Activated CD8-positive, alpha-beta memory T cell treated with anti-CD3 and anti-CD28 coated beads for 36 hours (primary cell): ENCODE measurements around the gene LTF. TPM values are rescaled to one million over a fixed set of nuclear protein-coding genes. Genes with fewer than 3 reads are reported as not detected.
"Not testable (repeated sequence)": the region's sequence is repeated elsewhere in the genome, so short reads cannot be mapped to it uniquely, and the experiment has no call there.

ENCODE experiments used
- CTCF ChIA-PET: fragments of 350-600 bp; sonication (Branson Sonifier 250); formaldehyde crosslinking; loops from one replicate; lab custom pipeline; 2021; ENCODE audit warnings: antibody characterized with exemption; lab: Charles Lee
- POLR2A ChIA-PET: fragments of 350-600 bp; sonication (Branson Sonifier 250); formaldehyde crosslinking; loops from one replicate; lab custom pipeline; 2021; ENCODE audit warnings: antibody characterized with exemption; lab: Charles Lee
- total RNA-seq, 2 experiments: library from RNA; stranded (reverse); gene quantifications; one replicate each; pipeline ENCODE4 v1.2.3, GENCODE V29; 2021

LTF gene
- not detected for total RNA-seq

DNA sequence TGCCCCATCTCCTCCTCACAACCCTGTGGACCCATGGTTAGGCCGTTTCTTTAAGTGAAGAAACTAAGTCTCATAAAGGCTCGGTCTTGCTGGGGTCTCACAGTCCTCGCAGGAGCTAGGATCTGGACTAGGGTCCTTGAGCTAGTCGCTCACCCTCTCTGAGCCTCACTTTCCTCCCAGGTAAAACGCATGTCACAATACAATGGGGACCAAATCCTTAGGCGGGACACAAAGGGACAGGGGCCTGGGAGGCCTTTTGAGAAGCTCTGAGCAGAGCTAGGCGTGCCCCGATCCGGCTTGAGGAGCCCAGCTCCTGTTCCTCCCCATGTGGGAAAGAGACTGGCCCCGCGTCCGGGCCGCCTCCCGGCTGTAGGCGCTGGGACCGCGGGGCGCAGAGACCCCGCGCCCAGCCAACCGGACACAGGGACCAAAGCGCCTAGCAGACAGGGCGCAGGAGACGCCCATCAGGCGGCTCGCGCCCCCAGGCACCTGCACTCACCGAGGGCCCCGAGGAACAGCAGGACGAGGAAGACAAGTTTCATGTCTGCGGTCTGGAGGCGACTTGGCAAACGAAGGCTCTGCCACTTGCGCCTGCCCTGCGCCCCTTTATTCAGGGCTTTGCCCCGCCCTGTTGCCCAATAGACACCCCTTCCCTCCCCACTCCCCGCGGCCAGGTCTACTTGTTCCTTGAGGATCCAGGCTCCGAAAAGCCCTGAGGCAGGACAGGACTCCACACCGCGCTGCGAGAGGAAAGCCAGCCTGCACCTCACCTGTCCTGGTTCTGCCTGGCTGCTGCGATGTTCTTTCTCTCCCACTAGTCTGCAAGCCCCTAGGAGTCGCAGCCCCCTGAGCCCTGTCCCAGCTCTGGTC is at the start of gene LTF:
TSS of gene LTF (minus strand) at position 580 of the 870 bp plus-strand sequence. CDS start at position 542, 38 bp downstream.
- CTCF ChIA-PET: interaction anchor here (1.1 kb wide), 1 partner anchor 19 kb away, joined by 4 read pairs; no protein-coding TSS in a partner anchor
- POLR2A ChIA-PET: no interaction called here

DNA sequence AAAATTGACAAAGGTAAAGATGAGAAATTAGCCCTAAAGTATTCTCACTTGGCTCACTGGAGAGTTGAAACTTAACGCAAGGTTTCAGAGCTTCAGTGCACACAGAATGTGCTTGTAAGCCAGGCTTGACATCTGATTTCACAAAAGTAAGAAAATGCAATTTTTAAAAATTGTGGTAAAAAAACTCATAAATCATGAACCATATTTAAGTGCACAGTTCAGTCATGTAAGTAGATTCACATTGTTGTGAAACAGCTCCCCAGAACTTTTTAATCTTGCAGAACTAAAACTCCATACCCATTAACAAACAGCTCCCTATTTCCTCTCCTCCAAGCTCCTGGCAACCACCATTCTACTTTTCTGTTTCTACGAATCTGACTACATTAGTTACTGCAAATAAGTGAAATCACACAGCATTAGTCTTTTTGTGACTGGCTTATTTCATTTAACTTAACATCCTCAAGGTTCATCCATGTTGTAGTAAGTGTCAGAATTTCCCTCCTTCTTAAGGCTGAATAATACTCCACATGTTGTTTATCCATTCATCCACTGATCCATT is 47.6 kb upstream of the LTF start:
- ChIA-PET CTCF (interaction anchor here (1.0 kb wide), 1 partner anchor 24 kb away, joined by 4 read pairs; no protein-coding TSS in a partner anchor), POLR2A (no interaction called here)

DNA sequence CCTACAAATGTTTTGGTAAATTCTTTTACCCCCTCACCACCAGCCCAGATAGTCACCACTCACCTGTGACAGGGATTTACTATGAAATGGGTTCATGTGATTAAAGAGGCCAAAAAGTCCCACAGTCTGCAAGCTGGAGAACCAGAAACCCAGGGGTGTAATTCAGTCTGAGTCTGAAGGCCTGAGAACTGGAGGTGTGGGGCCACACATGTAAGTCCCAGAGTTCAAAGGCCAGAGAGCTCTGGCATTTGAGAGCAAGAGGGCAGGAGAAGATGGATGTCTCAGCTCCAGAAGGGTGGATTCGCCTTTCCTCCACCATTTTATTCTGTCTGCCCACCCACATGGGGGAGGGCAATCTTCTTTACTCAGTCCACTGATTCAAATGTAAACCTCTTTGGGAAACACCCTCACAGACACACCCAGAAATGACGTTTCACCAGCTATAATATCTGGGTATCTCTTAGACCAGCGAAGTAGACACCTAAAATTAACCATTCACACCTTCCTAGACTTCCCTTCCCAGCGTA is 45.0 kb upstream of the LTF start:
- CTCF ChIA-PET: interaction anchor here (1.2 to 2.2 kb wide), 2 partner anchors 21 to 32 kb away, joined by 3 to 10 read pairs; no protein-coding TSS in a partner anchor
- POLR2A ChIA-PET: no interaction called here

DNA sequence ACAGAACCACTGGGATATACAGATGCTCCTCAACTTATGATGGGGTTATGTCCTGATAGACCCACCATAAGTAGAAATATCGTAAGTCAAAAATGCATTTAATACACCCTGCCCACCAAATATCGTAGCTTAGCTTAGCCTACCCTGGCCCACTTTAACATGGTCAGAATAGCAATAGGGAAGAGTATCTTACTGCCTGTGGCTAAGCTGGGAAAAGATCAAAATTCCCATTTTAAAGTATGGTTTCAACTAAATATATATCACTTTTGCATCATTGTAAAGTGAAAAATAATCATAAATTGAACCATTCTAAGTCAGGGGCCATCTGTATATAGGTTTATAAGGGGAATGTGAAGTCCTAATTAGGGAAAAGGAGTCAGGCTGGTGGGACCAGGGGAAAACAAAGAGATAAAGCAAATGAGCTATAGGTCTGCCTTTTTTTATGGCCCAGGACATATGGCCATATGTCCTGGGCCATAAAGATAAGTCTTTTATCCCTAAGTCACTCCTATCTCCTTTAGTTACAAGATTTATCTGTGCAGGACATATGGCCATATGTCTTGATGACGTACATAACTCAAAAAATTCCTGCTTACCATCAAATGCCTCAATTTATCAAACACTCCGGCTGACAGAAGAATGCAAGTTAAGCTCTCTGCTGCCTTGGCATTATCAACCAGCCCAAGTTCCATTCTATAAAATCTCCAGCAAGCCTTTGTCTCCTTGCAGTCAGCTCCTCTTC is 44.3 kb upstream of the LTF start:
- CTCF ChIA-PET: interaction anchor here (1.2 to 2.2 kb wide), 2 partner anchors 20 to 32 kb away, joined by 3 to 10 read pairs; no protein-coding TSS in a partner anchor
- POLR2A ChIA-PET: no interaction called here

DNA sequence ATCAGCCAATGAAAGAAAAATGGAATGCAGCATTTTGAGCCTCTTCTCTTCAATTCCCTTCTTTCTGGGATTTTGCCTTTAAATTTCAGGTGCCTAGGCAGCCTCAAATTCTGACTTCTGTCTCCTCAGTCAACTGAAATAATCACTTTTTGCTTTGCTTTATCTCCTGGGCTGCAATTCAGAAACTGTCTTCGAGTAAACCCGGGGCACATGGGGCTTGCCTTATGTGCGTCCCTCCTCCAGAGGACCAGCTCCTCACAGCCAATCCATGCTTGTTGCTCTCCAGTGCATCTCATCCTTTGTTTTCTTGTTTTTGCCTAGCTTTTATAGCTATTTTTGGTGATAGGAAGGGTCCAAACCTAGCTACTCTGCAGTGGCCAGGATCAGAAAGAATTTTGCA is 41.8 kb upstream of the LTF start:
- ChIA-PET POLR2A (no interaction called here), CTCF (no interaction called here)

DNA sequence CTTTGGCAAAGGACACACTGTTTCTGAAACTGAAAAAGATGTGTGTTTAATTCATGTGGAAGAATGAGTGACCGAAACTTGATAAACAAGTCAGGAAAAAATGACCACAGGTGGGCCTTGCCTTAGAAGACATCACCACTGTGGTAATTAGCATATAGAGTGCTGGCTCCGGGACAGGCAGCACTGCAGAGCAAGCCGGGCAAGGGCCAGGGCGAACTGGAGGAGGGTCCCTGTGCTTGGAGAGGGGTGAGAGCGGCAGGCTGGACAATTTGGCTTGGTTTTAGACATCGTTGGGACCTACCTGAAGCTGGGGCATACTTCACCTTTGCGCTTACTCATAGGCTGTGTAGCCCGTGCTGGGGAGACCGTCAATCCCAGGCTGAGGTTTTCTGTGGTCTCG is 41.2 kb upstream of the LTF start:
- CTCF ChIA-PET: no interaction called here
- POLR2A ChIA-PET: no interaction called here

DNA sequence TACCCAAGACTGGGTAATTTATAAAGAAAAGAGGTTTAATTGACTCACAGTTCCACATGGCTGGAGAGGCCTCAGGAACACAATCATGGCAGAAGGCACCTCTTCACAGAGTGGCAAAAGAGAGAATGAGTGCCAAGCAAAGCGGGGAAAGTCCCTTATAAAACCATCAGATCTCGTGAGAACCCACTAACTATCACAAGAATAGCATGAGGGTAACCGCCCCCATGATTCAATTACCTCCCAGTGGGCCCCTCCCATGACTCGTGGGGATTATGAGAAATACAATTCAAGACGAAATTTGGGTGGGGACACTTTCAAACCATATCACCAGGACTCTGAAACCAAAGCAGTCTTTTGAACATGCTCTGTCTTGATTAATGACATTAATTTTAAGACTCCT is 40.1 kb upstream of the LTF start:
- ChIA-PET POLR2A (no interaction called here), CTCF (no interaction called here)

DNA sequence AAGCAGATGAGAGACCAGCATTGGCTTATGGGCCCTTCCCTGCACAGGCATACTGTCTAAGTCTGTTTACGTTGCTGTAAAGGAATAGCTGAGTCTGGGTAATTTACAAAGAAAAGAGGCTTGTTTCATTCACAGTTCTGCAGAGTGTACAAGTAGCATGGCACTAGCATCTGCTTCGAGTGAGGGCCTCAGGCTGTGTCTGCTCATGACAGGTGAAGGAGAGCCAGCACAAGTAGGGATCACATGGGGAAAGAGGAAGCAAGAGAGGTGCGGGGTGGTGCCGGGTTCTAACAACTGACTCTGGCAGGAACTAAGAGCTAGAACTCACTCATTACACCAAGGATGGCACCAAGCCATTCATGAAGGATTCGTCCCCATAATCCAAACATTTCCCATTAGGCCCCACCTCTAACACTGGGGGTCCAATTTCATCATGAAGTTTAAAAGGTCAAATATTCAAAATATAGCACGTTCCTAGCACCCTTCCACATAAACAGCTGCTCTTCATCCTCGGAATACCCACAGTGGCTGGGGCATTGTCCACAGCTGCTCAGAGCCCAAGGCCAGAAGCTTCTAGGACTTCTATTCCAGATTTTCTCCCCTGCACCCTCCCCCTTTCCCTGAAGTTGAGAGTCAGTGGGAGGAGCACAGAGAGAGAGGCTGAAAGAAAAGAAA is 38.6 kb upstream of the LTF start:
- POLR2A ChIA-PET: no interaction called here
- CTCF ChIA-PET: no interaction called here

DNA sequence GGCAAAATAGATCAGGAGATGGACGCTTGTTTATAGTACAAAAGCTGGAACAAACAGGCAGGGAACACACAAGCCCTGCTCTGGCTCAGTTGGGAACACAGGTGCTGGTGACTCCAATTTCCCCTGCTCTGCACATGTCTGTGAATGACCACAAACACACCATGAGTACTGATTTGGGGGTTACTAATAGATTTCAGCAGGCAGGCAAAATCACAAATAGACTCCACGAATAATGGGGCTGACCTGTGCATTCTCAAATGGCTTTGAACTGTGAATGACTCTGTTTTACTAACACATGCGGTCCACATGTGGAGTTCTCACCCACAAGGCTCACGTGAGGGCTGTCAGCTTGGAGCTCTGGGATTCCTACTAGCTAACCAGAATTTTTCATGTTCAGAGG is 37.0 kb upstream of the LTF start:
- POLR2A ChIA-PET: interaction anchor here (0.6 kb wide), 1 partner anchor 52 kb away, joined by 10 read pairs; no protein-coding TSS in a partner anchor

DNA sequence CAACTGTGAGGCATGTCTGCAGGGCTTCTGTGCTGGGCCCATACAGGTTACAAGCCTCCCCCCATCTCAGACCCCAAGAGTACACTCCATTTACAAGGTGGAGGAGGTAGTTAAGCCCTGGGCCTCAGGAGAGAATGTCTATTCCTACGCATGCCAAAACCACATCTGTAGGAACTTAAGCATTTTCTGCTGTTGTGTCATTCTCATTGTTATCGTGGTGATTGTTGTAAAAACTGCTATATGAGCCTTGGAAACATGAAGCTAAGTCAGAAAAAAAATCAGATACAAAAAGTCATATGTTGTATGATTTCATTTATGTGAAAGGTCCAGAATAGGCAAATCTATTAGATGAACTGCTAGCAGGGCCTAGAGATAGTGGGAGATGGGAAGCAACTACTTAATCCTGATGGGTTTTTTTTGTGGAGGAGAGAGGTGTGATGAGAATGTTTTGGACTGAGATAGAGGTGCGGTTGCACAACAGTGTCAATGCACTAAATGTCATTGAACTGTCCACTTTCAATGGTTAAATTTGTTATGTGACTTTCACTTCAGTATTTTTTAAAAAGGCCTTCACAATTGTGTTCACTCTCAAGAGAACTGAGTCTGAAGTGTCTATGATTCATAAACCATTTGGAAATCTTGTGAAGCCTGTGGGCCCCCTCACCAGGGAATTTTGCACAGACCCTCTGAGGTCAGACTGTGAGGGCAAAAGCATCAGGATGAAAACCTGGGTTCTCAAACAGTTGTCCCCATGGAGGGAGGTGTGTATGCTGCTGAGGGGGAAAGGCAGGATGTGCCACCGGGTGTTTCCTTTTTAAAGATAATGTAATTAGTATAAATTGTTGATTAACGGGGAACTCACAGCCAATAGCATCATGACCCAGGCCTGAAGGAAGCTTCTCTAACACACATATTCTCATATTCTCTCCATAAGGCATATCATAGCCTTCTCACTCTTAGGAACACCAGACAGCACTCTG is 36.2 kb upstream of the LTF start:
- CTCF ChIA-PET: interaction anchor here (1.4 kb wide), 1 partner anchor 12 kb away, joined by 4 read pairs; no protein-coding TSS in a partner anchor

More for the DNA sequence above, 37.0 kb upstream of the LTF start:
- CTCF ChIA-PET: interaction anchor here (1.4 kb wide), 1 partner anchor 13 kb away, joined by 4 read pairs; no protein-coding TSS in a partner anchor

DNA sequence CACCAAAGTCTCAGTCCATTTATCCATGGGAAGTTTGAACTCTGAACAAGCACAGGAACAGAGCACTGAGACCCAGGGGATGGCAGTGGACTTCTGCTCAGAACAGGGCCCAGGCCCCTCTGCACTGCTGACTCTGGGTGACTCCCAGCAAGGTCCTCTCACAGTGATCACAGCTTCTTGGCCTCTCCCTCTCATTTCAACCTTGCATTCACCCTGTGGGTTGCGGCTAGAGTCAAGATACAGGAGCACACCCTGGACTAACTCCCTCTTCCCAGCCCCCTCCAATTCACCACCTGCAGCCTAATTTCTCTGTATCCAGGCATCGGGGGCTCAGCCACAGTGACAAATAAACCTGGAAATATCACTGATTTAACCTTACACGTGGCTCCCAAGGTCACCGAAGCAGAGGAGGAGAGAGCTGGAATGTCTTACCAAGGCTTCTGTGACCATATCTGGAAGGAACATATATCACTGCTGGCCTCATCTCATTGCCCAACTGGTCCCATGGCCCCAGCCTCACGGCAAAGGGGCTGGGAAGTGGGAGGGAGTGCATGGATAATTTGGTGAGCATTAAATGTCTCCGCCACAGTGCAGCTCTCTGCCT is 34.3 kb upstream of the LTF start:
- ChIA-PET CTCF (interaction anchor here (1.2 to 3.4 kb wide), 2 partner anchors 10 to 130 kb away, joined by 4 to 18 read pairs; no protein-coding TSS in a partner anchor), POLR2A (no interaction called here)

More for the DNA sequence above, 36.2 kb upstream of the LTF start:
- POLR2A ChIA-PET: no interaction called here

DNA sequence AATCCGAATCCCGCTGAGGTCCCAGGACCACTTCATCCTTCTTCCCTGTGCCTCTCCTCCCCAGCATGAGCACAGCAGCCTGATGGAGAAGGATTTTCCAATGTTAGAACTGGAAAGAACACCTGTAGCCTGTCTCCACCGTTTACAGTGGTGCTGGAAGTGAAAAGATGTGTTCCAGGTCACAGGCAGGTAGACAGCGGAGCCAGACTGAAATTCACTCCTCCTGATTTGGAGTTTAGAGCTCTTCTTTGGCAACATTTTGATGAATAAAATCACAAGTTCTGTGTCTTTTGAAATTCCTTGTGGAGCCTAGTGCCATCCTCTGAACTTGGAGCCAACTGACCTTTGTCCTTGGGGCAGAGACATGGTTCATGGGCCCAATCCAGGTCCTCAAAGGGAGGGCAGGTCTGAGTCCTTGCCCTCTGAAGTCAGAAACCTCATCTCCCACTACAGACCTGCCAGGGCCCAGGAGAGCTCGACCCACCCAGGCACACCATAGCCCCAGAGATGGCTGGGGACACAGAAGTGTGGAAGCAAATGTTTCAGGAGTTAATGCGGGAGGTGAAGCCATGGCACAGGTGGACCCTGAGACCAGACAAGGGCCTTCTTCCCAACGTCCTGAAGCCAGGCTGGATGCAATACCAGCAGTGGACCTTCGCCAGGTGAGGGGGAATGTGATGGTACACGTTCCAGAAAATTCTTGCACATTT is 33.0 kb upstream of the LTF start, which contains the start of gene RTP3:
TSS of gene RTP3 (plus strand) at position 421 of the 710 bp plus-strand sequence. CDS start at position 508, 87 bp downstream.
- CTCF ChIA-PET: interaction anchor here (3.4 kb wide), 1 partner anchor 9 kb away, joined by 18 read pairs; no protein-coding TSS in a partner anchor
- POLR2A ChIA-PET: no interaction called here

DNA sequence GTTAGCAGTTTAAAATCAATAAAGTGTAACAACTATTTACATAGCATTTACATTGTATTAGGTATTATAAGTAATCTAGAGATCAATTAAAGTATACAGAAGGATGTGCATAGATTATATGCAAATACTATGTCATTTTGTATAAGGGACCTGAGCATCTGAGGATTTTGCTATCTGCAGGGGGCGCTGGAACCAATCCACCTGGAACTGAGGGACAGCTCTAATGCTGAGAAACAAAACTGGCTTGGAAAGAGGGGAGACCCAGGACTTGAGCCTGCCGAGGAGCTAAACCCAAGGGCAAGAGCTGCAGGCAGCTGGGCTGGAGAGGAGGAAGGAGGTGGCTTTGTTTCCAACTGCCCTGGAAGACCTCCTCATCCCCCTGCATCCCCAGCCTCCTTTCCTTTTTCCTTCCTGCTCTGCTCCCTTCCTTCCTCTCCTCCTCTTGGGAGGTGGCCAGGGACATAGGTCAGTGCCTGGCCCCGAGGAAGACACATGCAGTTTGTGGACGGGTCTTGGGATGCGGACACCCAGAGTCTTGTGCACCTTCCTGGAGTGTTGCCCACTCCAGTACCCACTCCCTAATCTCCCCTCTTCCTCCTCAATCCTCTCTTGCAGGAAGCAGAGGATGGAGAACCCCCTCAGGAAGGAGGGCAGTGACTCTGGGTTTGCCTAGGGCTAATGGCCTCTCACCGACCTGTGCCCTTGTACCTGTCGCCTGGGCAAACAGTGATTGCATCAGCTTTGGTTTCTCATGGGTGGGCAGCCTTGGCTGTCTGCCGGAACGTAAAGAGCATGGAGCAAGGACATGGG is 32.2 kb upstream of the LTF start:
- ChIA-PET CTCF (interaction anchor here (2.1 to 3.4 kb wide), 2 partner anchors 8 to 61 kb away, joined by 8 to 18 read pairs; no protein-coding TSS in a partner anchor), POLR2A (no interaction called here)

DNA sequence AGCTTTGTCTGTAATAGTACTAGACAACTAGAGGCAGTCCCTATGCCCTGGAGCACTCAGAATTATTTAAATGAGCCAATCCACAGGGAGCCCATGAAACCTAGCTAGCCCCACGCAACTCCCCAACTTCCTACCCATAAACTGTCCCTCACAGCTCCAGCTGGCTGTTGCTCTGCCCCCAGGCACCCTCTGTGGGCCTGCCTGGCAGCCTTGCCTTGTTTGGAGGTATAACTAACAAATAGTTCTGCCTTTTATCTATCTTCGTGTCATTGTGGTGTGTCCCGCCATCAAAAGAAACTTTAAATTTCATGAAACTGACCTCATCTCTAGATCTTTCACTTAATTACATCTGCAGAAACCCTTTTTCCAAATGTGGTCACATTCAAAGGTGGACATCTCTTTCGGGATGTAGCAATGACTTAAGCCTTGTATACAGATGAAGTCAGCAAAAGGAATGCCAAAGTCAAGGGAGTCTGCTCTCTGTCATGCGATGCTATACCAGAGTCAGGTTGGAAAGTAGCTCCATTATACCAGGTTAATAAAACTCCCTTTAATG is 31.3 kb upstream of the LTF start:
- ChIA-PET POLR2A (no interaction called here), CTCF (interaction anchor here (2.1 kb wide), 1 partner anchor 62 kb away, joined by 8 read pairs; no protein-coding TSS in a partner anchor)

DNA sequence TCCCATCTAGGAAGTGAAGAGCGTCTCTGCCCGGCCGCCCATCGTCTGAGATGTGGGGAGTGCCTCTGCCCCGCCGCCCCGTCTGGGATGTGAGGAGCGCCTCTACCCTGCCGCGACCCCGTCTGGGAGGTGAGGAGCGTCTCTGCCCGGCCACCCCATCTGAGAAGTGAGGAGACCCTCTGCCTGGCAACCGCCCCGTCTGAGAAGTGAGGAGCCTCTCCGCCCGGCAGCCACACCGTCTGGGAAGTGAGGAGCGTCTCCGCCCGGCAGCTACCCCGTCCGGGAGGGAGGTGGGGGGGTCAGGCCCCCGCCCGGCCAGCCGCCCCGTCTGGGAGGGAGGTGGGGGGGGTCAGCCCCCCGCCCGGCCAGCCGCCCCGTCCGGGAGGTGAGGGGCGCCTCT is 29.8 kb upstream of the LTF start:
- CTCF ChIA-PET, POLR2A ChIA-PET: not testable (repeated sequence)
